HG03097 (cell line): Measurements from ENCODE around the gene PATJ.

Experiments
- ATAC-seq: cut with Tn5 transposase; IDR thresholded peaks from one replicate; pipeline ENCODE4 v1.9.1; 2021; ENCODE audit not compliant: unreplicated experiment, low FRiP score

PATJ gene

GRCh38 chr1:62082456-62083363 lies 340.4 kb downstream of the PATJ start:
- ATAC-seq, result no peak

- ATAC-seq, result no peak
Measured at GRCh38 chr1:62084310-62084890, 342.1 kb downstream of the PATJ start.

- ATAC-seq, result no peak
Measured at GRCh38 chr1:62088439-62088838, 346.2 kb downstream of the PATJ start.

- no peak for ATAC-seq
Measured at GRCh38 chr1:62089570-62089969, 347.3 kb downstream of the PATJ start.

- no peak for ATAC-seq
Measured at GRCh38 chr1:62090016-62090415, 347.7 kb downstream of the PATJ start.

GRCh38 chr1:62092110-62092509 lies 349.8 kb downstream of the PATJ start:
- ATAC-seq, result no peak

- no peak for ATAC-seq
Measured at GRCh38 chr1:62093261-62093660, 351.0 kb downstream of the PATJ start.

GRCh38 chr1:62097464-62097863 lies 355.2 kb downstream of the PATJ start:
- ATAC-seq, result no peak

- ATAC-seq, result no peak
Measured at GRCh38 chr1:62100442-62100841, 358.2 kb downstream of the PATJ start.

GRCh38 chr1:62103846-62104245 lies 361.6 kb downstream of the PATJ start:
- ATAC-seq, result no peak

GRCh38 chr1:62107923-62108322 lies 365.6 kb downstream of the PATJ start:
- no peak for ATAC-seq

- ATAC-seq, result no peak
Measured at GRCh38 chr1:62109124-62109523, 366.8 kb downstream of the PATJ start.

GRCh38 chr1:62110198-62110817 lies 368.0 kb downstream of the PATJ start:
- ATAC-seq, result no peak

GRCh38 chr1:62111084-62111483 lies 368.8 kb downstream of the PATJ start:
- ATAC-seq, result no peak

- ATAC-seq, result no peak
Measured at GRCh38 chr1:62113507-62113906, 371.2 kb downstream of the PATJ start.

- no peak for ATAC-seq
Measured at GRCh38 chr1:62117018-62117750, 374.9 kb downstream of the PATJ start.

GRCh38 chr1:62126579-62127290 lies 384.5 kb downstream of the PATJ start:
- ATAC-seq, result no peak

- ATAC-seq, result no peak
Measured at GRCh38 chr1:62128745-62129144, 386.5 kb downstream of the PATJ start.

- ATAC-seq, result peak; percentile 87
Measured at GRCh38 chr1:62131093-62131725, 388.9 kb downstream of the PATJ start.

- no peak for ATAC-seq
Measured at GRCh38 chr1:62138029-62138428, 395.7 kb downstream of the PATJ start.
